ENCODE results near the gene ITPR2. TPM values are rescaled to one million over a fixed set of nuclear protein-coding genes. Genes with fewer than 3 reads are reported as not detected.
"Not testable (repeated sequence)": the region's sequence is repeated elsewhere in the genome, so short reads cannot be mapped to it uniquely, and the experiment has no call there.

Gene ITPR2
- polyA plus RNA-seq, 4 donors: 11.0 to 15.3 (median 14.6) TPM

DNA sequence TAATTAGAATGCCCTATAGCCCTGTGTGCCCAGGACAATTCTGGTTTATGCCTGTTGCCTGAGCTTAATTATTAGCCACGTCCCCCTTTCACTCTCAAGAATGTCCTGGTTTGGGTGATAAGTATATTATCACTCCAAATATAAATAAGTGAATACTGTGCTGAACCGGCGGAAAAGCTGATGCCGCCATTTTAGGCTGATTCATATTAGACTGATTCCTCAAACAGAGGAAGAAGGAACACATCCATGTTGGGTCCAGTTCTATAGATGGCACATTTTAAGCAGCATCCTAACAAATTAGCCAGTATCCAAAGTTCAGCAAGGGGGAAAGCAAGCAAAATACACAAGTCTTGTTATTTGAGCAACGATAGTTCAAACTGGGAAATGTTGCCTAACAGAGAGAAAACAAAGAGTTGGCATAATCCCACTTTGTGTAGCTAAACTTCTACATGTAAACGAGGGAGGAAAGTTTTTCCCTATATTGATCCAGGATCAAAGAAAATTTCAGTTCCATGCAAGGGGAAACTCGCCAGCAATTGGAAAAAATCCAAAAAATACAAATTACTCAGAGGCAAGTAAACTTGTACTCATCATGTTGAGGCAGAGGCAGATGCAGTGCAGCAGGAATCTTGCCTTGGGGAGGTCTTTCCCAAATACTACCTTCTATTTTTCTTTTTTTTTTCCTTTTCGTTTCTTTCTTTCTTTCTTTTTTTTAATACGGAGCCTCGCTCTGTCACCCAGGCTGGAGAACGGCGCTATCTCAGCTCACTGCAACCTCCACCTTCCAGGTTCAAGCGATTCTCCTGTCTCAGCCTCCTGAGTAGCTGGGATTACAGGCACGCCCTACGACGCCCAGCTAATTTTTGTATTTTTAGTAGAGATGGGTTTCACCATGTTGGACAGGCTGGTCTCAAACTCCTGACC lies 96.2 kb downstream of the ITPR2 start:
- DNase-seq (ENCODE audit: low read depth in 4 of 4, low spot score in 2 of 4): no peak

DNA sequence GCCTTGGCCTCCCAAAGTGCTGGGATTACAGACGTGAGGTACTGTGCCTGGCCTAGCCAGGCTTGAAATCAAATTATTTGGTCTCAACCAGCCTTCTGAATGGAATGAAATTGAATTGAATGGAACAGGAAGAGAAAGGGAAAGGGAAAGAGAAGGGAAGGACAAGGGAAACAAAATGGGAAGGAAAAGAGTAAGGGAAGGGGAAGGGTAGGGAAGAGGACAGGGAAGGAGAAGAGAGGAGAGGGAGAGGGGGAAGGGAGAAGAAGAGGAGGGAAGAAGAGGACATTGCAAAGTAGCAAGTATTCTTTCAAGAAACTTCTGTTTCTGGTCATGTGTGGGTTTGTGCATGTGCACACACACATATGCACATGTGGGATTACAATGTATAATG lies 97.8 kb downstream of the ITPR2 start:
- DNase-seq (ENCODE audit: low read depth in 4 of 4, low spot score in 2 of 4): no peak

DNA sequence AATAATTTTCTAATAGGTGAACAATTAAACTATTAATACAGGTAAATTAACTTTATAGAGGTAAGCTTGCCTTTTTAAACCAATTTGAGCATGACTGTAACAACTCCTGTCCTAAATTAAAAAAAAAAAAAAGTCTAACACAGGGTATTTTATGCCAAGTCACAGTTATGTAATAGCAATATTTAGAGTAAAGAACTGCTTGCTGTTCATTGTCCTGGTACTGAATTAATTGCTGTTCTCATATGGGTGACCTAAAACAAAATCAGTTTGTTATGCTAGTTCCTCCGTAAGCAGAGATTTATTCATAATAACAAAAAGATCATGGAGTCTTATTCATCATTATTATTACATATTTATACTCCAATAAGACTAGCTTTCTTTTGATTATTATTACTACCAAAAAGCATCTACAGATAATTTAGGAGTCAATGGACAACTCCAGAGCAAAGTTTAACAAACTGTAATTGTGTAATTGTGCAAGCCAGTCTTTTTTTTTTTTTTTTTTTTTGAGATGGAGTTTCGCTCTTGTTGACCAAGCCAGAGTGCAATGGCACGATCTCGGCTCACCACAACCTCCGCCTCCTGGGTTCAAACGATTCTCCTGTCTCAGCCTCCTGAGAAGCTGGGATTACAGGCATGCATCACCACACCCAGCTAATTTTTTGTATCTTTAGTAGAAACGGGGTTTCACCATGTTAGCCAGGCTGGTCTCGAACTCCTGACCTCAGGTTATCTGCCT lies 98.3 kb downstream of the ITPR2 start:
- no peak for DNase-seq (ENCODE audit: low read depth in 4 of 4, low spot score in 2 of 4)

DNA sequence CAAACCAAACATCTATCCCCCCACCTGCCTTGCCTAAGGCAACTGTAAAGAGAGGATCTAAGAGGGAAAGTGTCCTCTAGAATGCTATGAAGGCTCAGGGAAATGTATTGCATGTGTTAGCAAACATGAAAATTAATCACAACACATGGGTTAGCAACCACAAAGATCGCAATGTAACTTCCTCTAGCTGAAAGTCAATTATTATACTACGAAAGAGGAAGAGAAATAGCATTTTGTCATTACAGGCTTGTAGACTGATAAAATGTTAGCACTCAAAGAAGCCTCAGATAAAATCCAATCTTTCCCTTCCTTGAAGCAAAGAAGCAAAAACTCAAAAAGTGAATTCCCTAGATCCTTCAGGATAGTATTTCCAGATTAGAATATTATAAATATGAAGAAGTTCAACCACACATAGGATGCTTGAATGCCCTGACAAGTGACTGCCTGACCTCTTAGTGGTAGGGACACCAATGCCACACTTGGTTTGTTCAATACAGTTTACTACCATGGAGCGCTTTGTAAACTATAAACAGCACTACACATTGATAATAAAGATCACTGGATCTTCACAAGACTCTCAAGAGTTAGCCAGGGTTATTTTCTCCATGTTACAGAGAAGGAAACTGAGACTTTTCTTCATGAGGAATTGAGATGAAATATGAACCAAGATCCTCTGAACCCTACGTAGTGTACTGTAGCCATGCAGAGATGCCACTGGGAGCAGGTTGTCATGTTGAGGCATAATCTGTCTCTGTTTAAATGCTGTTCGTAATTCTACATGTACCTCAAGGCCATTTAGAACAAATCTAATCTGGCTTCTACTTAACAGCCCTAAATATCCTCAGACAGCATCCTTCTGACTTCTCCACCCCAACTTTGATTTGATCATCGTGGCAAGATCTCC lies 100.7 kb downstream of the ITPR2 start:
- no peak for DNase-seq (ENCODE audit: low read depth in 4 of 4, low spot score in 2 of 4)

DNA sequence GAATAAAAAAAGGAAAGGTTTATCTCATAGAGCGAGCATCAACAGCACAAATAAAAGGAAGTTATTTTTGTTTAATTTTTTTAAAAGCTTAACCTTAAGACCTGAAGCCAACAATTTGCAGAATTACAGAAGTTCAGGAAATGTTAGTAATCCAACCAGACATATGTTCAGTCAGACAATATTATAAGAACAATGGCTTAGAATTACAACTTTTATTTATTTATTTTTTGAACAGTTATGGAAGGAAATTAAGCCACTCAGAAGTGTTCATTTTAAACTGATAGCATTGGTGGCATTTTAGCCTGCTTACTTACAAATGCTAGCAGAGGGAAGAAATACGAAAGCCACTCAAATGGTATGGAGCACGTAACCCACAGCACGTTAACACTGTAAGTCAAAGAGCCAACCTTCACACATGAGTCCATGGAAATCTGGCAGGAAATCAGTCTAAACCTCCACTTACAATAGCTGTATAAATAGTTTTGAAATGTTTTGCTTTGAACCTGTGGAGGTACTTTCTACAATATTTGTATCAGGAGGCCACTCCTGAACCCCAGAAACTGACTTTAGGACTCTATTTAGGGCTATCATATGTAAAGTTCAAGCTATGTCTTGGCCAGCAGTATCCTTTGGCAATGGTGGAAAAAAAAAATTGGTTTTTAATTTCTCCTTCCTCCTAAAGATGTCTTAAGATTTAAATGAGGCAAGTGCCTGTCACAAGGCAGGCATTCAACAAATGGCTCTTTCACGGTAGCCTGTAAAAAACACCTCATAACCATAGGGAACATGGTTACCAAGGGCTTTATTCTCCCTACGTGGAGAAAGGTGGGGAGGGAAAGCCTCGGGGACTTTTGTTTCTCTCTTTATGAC lies 102.3 kb downstream of the ITPR2 start:
- no peak for DNase-seq (ENCODE audit: low read depth in 4 of 4, low spot score in 2 of 4)

DNA sequence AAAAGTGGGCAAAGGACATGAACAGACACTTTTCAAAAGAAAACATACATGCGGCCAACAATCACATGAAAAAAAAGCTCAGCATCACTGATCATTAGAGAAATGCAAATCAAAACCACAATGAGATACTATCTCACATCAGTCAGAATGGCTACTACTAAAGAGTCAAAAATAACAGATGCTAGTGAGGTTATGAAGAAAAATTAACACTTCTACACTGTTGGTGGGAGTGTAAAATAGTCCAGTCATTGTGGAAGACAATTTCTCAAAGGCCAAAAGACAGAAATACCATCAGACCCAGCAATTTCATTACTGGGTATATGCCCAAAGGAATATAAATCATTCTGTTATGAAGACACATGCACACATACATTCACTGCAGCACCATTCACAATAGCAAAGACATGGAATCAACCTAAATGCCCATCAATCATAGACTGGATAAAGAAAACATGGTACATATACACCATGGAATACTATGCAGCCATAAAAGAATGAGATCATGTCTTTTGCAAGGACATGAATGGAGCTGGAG lies 103.8 kb downstream of the ITPR2 start:
- not testable (repeated sequence) for DNase-seq (ENCODE audit: low read depth in 4 of 4, low spot score in 2 of 4)

DNA sequence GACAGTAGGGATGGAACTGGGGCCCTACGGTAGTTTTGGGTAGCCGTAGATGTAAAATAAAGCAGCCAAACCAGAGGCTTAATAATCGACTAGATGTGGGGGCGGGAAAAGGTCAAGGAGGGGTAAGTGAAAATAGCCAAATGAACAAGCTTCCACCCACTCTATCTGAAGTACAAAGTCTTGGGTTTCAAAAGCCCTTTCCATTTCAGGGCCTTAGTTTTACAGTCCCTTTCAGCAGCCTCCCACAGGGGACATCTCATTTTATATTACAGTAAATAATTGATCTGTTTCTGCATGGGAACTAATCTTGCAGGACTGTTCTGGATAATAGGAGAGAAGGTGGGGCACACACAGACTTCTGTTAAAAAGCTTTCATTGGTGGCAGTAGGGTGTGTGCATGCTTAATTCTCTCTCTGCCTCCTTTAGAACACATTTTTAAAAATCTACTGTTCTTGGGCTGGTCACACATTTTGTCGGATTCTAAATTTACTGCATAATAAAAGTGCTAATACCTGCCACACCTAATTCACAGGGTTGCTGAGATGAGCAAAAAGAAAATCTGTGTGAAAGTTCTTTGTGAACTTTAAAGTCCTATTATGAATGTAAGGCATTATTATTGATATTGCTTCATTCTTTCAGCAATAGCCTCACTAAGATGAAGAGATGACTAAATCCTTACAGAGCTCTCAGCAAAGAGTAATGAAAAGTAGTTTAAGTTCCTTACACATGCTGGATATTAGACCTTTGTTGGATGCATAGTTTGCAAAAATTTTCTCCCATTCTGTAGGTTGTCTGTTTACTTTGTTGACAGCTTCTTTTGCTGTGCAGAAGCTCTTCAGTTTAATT lies 104.6 kb downstream of the ITPR2 start:
- DNase-seq (ENCODE audit: low read depth in 4 of 4, low spot score in 2 of 4): no peak

DNA sequence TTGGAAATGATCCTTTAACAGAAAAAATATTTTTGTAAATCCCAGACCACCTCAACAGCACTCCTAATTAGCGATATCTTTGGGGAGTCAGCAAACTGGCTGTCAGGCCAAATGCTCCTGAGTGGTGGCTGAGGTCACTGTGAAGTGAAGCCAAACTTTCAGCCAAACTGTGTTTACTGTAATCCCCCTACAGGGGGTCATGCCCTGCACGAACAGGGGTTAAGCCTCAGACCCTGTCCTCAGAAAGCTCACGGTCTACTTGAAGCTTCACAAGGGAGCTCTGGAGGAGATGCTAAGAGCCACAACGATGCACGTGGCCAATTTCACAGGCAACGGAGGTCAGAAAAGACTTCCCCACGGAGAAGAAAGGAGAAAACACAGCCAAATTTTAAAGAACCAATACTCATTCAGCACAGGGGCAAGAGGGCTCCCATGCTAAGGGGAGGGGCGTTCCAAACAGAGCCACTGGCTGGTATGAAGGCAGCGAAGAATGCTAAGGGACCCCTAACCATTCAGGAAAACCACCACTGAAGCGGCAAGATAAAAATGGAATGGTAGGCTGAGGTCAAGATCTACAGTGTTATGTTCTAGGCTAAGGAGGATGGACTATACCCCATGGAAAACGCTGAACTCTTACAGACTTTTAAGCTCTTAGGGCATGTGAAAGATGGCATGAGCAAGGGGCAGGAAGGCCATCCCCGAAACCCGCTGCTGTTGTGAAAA lies 105.4 kb downstream of the ITPR2 start:
- no peak for DNase-seq (ENCODE audit: low read depth in 4 of 4, low spot score in 2 of 4)

DNA sequence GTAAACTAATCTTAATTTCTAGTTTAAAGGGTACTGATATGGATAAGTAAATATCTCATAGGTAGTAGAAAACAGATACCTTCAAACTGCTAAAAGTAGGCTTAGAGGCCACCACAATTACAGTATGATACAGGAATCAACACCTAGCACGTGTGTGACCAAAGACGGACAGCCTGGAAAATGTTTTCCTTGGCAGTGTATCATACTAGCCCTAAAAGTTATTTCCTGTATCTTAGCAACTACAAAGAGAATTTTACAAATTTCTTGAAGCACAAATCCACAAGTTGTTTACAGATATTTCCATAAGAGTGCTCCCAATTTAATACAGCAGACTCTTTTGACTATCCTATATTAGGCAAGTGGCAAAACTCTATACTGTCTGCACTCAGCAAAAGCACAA lies 106.0 kb downstream of the ITPR2 start:
- no peak for DNase-seq (ENCODE audit: low read depth in 4 of 4, low spot score in 2 of 4)

DNA sequence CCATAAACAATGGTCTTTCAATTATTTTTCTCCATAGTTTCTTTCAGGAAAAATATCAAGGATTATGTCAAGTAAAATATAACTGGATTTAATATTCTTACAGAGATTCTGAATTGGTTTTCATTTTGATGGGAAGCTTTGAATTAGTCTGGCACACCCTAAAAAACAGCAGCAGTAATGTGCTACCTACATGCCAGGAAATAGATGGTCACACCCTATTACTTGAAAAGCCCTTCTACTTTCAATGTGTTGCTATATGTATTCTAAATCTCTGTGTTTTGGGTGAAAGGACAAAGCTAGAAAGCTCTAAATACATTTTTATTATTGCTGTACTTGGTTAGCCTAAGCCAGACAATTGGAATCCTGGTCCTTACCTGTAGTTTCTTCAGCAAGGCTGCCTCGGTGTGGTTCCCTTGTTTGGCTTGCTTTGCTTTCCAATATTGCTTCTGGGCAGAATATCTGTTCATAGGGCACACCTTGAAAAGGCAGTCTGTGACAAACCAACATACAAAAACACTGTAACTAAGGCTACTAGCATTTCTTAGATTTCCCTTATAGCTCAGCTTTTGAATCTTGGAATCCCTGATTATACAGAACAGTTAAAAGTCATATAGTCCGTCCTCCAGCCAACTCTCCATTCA lies 107.6 kb downstream of the ITPR2 start:
- DNase-seq (ENCODE audit: low read depth in 4 of 4, low spot score in 2 of 4): no peak

DNA sequence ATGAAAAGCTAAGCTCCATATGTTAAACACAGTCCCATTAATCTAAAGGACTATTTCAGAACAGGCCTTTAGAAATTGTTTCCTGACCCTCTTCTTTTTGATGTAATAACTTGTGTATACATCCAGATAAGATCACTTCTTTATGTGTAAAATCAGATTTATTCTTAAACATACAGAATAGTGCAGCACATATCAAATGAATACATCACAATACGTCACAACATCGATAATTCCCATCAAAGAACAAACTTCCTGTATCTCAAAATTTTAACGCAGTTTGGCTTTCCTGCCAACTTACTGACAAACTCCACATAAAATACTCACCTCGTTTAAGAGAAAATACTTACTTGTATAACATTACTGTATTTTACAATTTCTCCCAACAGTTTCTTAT lies 108.7 kb downstream of the ITPR2 start:
- no peak for DNase-seq (ENCODE audit: low read depth in 4 of 4, low spot score in 2 of 4)

DNA sequence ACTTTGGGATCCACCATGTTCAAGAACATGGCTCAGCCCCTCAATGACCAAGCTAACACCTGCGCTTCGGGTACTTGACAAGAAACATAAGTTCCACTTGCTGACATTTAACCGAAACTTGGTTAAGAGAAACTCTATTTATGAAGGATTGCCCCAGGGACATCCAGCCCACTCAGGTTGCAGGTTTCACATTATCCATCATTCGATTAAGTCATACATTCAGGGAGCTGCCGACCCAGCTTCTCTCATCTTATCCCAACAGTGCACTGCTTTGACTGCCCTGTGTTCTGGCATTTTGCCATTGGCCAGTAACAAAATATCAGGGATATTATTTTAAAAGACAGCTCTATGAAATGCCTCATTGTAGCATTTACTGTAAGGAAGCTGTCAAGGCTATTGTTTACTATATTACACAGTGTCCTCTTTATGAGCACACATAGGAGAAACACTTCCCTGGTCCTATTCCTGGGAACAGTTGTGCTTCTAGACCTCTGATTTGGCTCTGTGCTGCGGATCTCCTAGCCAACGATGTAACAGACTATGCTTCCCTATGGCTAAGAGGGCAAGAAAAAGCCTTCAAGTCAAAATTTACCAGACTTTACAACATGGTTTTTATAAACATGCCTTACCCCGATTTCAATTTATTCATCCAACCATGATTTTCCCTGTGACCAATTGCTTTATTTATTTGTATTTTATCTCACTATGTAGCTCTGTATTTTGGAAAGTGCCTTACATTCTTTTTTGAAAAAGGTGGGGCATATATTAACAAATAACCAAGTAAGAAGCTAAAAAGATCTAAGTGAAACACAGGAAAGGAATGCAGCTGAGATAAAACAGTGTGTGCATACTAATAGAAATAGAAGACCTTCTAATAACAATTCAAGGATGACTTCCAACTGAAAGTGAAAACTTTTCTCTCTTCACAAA lies 109.3 kb downstream of the ITPR2 start:
- DNase-seq (ENCODE audit: low read depth in 4 of 4, low spot score in 2 of 4): no peak

DNA sequence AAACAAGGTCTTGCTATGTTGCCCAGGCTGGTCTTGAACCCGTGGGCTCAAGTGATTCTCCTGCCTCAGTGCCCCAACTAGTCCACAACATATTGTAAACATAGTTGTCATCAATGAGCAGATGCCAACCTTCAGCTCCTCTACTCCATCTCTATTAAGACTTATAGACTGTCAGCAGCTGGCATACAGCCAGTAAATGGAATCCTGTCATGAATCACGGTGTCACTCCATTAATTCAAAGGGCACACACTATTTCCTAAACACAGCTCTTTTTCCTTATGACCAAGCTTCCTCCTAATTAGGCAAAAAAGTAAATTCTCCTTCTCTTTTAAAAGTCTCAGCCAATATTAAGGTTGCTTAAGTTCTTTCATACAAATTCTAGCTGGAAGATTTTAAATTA lies 111.2 kb downstream of the ITPR2 start:
- DNase-seq (ENCODE audit: low read depth in 4 of 4, low spot score in 2 of 4): no peak

DNA sequence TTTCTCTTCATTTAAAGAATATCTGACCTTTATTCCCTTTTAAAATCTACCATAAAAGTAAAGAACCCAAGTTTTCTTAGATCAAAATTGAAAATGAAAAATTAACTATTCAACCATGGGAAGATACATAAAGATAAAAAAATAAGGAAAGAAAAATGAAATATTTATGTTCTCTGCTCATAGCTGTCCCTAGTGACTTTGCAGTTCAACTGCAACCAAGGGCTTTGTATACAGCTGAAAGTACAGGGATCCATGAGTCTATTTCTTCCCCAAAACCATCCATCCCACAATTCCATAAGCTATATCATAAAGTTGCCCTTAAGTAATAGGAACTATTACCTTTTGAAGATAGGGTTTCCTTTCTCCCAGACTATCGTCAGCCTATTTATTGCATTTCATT lies 113.1 kb downstream of the ITPR2 start:
- DNase-seq (ENCODE audit: low read depth in 4 of 4, low spot score in 2 of 4): no peak

DNA sequence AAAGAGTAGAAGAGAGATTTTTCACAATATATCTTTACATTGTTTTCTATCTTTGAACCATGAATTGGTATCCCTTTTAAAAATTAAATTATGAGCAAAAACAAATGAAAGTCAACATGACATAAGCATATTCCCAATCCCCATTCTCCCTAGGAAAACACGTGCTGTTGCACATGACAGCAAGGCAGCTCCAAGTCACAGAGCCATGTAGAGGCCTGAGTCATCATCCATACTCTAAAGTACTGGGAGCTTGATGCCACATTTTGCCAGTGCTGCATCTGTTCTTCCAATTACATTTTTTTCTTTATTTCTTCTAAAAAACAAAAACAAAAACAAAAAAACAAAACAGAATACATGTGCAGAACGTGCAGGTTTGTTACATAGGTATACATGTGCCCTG lies 115.2 kb downstream of the ITPR2 start:
- DNase-seq (ENCODE audit: low read depth in 4 of 4, low spot score in 2 of 4): no peak

DNA sequence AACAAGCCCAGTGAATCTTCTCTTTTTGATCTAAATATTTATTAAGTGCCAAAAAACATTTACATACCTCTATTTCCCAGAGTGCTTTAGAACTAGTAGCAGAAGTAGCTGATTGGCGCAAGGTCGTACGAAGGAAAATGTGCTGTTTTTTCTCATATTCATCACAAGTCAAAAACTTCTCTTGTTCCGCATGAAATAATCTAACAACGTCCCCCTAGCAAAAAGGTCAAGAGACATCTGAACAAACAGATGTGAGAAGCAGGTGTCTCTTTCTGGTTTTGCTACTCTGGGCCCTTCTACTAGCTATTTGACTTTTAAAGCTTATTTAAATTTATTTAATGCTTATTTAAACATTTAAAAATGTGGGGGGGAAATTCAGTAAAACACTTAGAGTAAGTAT lies 117.8 kb downstream of the ITPR2 start:
- DNase-seq (ENCODE audit: low read depth in 4 of 4, low spot score in 2 of 4): no peak

All from left renal cortex interstitium (tissue), 4 donors.